ENCODE measurements around the gene TMEM175.
"Not testable (repeated sequence)": the region's sequence is repeated elsewhere in the genome, so short reads cannot be mapped to it uniquely, and the experiment has no call there.

Gene TMEM175

GRCh38 chr4:930028-930551 is 2.2 kb upstream of the TMEM175 start:
- no peak for TF ChIP-seq POLR2A (IDR thresholded peaks at IDR 0.05; ENCODE audit: low read depth, low read length)
- no peak for DNase-seq (ENCODE audit: insufficient read length, low spot score)
- no peak for FAIRE-seq

- DNase-seq (ENCODE audit: insufficient read length, low spot score) (no peak), FAIRE-seq (no peak)
- TF ChIP-seq POLR2A (IDR thresholded peaks at IDR 0.05; ENCODE audit: low read depth, low read length) = no peak
Observed at GRCh38 chr4:930827-931193, 1.4 kb upstream of the TMEM175 start.

- FAIRE-seq = peak; percentile 58
- TF ChIP-seq POLR2A (IDR thresholded peaks at IDR 0.05; ENCODE audit: low read depth, low read length) = no peak
- DNase-seq (ENCODE audit: insufficient read length, low spot score) = peak; percentile 80
Observed at GRCh38 chr4:931194-931959, 883 bp upstream of the TMEM175 start.

DNA sequence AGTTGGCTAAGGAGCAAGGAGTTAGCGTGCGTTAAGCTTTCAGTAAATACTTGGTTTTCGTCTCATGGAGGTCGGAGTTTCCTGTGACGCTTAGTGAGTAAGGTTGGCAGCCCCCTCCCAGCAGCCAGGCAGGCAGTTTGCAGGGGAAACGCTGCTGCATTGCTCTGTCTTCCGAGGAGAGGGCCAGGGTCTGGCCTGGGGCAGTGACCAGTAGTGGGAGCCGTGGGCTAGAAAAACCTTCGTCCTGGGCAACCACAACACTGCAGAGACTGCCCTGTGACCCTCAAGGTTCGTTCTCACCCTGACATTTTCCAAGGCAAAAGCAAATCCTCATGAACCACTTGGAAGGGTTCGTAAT is 432 bp downstream of the TMEM175 start:
- TF ChIP-seq POLR2A (IDR thresholded peaks at IDR 0.05; ENCODE audit: low read depth, low read length) = no peak
- FAIRE-seq = no peak
- DNase-seq (ENCODE audit: insufficient read length, low spot score) = no peak

DNA sequence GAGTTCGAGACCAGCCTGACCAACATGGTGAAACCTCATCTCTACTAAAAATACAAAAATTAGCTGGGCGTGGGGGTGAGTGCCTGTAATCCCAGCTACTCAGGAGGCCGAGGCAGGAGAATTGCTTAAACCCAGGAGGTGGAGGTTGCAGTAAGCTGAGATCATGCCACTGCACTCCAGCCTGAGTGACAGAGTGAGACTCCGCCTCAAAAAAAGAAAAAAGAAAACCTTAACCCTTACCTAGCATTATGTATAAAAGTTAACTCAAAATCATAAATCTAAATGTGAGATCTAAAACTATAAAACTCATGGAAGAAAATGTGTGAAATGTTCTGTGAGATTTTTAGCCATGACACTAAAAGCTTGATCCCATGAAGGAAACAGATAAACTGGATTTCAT is 7.2 kb downstream of the TMEM175 start:
- DNase-seq (ENCODE audit: insufficient read length, low spot score); FAIRE-seq: not testable (repeated sequence)

DNA sequence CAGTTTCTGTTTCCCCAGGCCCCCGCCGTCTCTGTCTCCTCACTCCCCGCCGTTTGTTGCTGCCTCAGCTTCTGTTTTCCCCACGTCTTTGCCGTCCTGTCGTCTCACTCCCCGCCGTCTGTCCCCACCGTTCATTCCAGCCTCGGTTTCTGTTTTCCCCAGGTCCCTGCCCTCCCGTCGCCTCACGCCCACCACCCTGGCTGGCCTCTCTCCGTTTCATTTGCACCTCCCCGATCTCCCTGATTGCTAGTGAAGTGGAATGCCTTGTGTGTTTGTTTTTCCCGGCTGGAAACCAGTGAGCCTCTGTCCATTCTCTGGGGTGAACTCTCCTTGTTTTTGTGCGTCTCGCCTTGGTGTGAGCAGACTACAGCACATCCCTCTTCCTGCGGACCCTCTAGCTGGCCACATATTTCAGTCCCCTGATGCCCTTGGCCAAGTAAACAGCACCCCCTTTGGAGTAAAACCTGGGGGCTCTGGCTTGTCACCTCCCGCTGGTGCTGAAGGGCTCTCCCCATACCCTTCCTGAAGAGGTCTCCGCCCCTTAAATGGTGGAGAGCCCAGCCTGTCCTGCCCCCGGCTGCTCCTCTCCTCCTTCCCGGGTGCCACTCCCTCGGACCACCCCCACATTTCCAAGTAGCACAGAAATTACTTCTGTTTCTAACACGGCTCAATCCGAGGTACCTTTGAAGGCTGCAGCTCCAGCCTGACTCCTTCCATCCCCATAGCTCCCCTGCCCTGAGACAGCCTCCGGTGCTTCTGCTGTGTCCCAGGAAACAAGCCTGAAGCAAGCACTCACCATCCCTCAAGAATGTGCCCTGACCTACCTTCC is 13.2 kb downstream of the TMEM175 start:
- DNase-seq (ENCODE audit: insufficient read length, low spot score) (no peak), FAIRE-seq (no peak)
- no peak for TF ChIP-seq POLR2A (IDR thresholded peaks at IDR 0.05; ENCODE audit: low read depth, low read length)

DNA sequence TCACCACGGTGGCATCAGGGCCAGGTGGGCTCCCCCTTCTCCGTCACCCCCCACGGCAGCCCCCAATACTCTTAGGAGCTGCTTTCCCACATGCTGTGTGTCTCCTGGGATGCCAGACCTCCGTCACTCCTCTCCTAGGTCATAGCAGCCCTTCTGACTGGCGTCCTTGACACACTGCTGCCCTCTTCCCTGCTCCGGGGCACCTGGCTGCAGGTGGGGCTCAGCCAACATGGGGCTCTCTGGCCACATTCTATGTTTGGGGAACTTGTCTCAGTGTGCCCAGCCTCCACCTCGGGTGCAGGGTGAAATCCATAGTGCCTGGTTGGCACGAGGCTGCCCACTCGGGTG is 13.8 kb downstream of the TMEM175 start:
- FAIRE-seq (no peak), DNase-seq (ENCODE audit: insufficient read length, low spot score) (no peak)
- TF ChIP-seq POLR2A (IDR thresholded peaks at IDR 0.05; ENCODE audit: low read depth, low read length) = no peak

DNA sequence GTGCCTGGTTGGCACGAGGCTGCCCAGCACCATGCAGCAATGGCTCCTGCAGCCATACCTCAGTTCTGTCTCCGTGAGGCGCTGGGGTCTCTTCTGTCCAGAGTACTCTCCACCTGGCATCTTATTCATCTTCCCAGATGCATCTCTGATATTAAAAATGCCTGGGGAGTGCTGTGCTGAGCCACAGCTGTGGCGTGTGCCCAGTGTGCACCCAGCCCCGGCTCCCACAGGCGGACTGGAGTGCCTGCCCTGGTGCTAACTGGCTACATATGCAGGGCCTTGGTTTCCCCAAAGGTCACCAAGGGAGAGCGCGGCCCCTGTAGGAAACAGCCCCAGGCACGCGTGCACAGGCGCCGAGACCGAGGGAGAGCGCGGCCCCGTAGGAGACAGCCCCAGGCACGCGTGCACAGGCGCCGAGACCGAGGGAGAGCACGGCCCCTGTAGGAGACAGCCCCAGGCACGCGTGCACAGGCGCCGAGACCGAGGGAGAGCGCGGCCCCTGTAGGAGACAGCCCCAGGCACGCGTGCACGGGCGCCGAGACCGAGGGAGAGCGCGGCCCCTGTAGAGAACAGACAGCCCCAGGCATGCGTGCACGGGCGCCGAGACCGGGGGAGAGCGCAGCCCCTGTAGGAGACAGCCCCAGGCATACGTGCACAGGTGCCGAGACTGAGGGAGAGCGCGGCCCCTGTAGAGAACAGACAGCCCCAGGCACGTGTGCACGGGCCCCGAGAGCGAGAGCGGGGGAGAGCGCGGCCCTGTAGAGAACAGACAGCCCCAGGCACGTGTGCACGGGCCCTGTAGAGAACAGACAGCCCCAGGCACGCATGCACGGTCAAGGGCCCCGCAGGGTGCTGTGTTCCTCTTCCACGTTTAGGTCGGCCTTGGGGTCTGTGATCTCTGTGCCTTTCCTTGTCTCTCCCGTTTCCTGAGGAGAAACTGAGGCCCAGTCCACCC is 14.5 kb downstream of the TMEM175 start:
- FAIRE-seq (no peak), DNase-seq (ENCODE audit: insufficient read length, low spot score) (no peak)
- no peak for TF ChIP-seq POLR2A (IDR thresholded peaks at IDR 0.05; ENCODE audit: low read depth, low read length)

- no peak for DNase-seq (ENCODE audit: insufficient read length, low spot score)
- no peak for TF ChIP-seq POLR2A (IDR thresholded peaks at IDR 0.05; ENCODE audit: low read depth, low read length)
- FAIRE-seq = no peak
Observed at GRCh38 chr4:947491-947971, 15.3 kb downstream of the TMEM175 start.

- no peak for FAIRE-seq
- no peak for TF ChIP-seq POLR2A (IDR thresholded peaks at IDR 0.05; ENCODE audit: low read depth, low read length)
- DNase-seq (ENCODE audit: insufficient read length, low spot score) = no peak
Observed at GRCh38 chr4:948101-948935, 16.1 kb downstream of the TMEM175 start.

- no peak for DNase-seq (ENCODE audit: insufficient read length, low spot score)
- no peak for FAIRE-seq
- TF ChIP-seq POLR2A (IDR thresholded peaks at IDR 0.05; ENCODE audit: low read depth, low read length) = no peak
Observed at GRCh38 chr4:948936-949300, 16.7 kb downstream of the TMEM175 start.

DNA sequence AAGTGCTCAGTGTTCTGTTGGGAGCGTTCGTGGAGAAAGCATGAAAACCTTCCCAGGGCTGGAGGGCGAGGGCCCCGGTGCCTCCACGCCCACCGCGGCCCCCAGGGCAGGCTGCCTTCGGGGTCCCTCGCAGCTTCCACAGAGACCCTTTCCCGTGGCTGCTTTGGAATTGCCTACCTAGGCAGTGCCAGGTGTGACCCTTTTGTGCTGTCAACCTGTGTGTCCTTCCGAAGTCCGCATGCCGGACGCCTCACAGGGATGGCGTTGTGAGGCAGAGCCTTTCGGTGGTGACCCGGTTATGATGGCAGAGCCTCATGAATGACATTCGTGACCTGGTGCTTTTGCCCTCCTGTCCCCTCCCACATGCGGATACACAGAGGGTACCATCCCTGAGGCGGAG is 17.4 kb downstream of the TMEM175 start:
- TF ChIP-seq POLR2A (IDR thresholded peaks at IDR 0.05; ENCODE audit: low read depth, low read length) = no peak
- FAIRE-seq (no peak), DNase-seq (ENCODE audit: insufficient read length, low spot score) (no peak)

Data from H54 (cell line).